ENCODE data around the gene KIF1C. TPM values are rescaled to one million over a fixed set of nuclear protein-coding genes. Genes with fewer than 3 reads are reported as not detected.
A peak's percentile ranks its signal among the peaks of the same experiment; 100 is the strongest.
"Not testable (repeated sequence)": the region's sequence is repeated elsewhere in the genome, so short reads cannot be mapped to it uniquely, and the experiment has no call there.

The KIF1C gene
- polyA plus RNA-seq, 1 donor from 2014 or later: 15.0 TPM

DNA sequence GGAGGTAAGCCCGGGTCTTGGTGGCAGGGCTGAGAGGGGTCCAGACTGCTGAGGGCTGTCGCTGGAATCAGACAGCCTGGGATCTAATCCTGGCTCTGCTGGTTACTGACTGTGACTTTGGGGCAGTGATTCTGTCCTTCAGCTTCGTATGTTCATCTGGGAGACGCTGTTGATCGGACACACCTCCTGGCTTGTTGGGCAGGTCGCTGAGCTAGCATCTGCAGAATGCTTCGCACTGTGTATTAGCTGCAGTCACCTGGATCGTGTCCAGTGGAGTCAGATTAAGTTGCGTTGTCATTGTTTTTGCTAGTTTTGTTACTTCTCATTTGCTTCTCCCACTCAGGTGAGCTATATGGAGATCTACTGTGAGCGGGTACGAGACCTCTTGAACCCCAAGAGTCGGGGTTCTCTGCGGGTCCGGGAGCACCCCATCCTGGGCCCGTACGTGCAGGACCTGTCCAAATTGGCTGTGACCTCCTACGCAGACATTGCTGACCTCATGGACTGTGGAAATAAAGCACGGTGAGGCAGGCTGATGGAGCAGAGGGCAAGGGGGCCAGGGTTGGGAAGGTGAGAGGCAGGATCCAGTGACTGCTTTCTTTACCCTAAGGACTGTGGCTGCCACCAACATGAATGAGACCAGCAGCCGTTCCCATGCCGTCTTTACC lies 4.5 kb downstream of the KIF1C start:
- Mint-ChIP-seq H3K36me3 (peaks cover 25% of the 10 kb centered on the region), H3K4me1 (peaks cover 8 to 12% (median 11%) of the 10 kb centered on the region in 3 donors), H3K27ac (no peak overlapping the region), H3K27me3 (no peaks in the 10 kb centered on the region), H3K9me3 (no peaks in the 10 kb centered on the region), H3K4me3 (peak overlapping the region in 3 of 4 donors; percentile 5 to 21 (median 16))

DNA sequence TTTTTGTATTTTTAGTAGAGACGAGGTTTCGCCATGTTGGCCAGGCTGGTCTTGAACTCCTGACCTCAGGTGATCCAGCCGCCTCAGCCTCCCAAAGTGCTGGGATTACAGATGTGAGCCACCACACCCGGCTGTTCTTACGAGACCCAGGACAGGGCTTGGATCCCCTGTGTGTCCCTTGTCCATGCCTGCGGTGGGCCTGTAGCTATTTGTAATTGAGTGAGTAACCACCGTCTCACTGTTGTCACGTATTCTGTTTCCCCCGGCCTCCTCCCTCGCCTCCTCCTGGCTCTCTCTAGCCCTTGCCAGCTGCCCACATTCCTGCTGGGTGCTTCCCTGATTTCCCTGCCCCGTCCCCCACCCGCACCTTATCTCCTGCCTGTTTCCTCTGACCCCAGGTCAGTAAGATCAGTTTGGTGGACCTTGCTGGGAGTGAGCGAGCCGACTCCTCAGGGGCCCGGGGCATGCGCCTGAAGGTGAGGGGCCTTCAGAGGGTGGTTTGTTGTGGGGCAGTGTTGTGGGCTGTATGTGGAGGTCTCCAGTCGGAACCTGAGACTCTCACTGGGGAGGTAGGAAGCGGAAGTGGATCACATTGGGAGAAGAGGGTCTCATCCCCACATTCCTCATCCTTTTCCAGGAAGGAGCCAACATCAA lies 5.6 kb downstream of the KIF1C start:
- H3K4me1 Mint-ChIP-seq: peaks cover 8 to 12% (median 11%) of the 10 kb centered on the region in 3 donors

DNA sequence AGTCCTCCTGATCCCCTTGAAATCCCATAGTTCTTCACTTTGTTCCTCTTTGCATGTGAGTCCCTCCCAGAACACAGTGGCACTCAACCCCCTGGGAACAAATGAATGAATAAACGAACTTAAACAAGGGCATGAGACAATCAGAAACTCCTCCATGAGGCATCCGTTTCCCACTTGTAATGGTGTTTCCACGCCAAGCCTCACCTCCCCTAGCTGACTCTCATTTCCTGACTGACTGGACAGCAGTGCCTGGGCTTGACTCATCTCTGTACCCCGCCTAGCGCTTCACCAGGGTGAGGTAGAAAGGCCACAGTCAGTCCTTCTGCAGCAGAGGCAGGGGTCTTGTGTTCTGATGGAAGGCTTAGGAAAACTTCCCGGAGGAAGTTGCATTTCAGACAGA lies 14.2 kb downstream of the KIF1C start:
- Mint-ChIP-seq H3K36me3 (peaks cover 21% of the 10 kb centered on the region), H3K4me1 (peaks cover 3 to 4% (median 3%) of the 10 kb centered on the region in 3 donors), H3K9me3 (no peaks in the 10 kb centered on the region), H3K4me3 (no peak overlapping the region), H3K27me3 (no peaks in the 10 kb centered on the region), H3K27ac (no peak overlapping the region)

More for the DNA sequence above, 5.6 kb downstream of the KIF1C start:
- peak overlapping the region in 1 of 4 donors; percentile 58 for H3K4me3 Mint-ChIP-seq
- H3K27me3 Mint-ChIP-seq: no peaks in the 10 kb centered on the region
- no peak overlapping the region for H3K27ac Mint-ChIP-seq
- H3K9me3 Mint-ChIP-seq: no peaks in the 10 kb centered on the region
- H3K36me3 Mint-ChIP-seq: peaks cover 33% of the 10 kb centered on the region

DNA sequence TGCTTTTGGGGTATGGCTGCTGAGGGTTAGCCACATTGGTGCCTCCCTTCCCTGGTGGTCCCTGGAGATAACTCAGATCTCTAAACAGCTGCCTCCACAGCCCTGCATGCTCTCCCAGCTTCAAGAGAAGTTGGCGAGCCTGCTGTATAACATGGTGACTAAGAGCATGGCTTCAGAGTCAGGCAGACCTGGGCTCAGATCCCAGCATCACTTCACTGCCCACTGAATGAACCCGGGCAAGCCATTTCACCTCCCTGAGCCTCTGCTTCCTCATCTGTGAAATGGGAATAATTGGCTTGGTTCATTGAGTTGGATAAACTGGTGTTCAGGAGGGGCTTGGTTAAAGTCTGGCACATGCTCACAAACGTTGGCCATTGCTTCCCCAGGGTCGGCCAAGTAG lies 16.6 kb downstream of the KIF1C start:
- Mint-ChIP-seq H3K36me3 (peaks cover 14% of the 10 kb centered on the region), H3K27me3 (no peaks in the 10 kb centered on the region), H3K4me3 (no peak overlapping the region), H3K27ac (no peak overlapping the region), H3K9me3 (no peaks in the 10 kb centered on the region), H3K4me1 (peaks cover 5 to 9% (median 5%) of the 10 kb centered on the region in 3 donors)

DNA sequence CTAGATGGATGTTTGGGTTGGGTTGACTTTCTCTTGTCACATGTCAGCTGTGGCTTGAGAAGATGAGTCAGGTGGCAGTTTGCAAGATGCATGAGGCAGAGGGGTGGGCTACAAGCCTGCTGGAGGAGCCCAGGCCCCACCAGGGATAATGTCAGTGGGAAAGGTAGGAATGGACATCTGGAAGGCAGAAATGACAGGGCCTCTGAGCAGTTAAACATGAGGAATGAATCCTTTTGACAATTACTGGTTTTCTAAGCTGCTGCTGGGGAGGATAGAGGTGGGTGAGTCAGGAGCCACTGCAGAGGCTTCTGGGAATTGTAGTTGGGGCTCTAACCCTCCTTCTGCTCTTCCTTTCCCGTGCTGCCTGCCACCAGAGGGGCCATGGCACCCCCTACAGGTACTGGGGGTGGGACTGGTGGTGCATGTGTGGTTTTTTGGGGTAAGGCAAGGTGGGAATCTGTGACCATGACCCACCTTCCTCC lies 21.8 kb downstream of the KIF1C start:
- Mint-ChIP-seq H3K4me3 (no peak overlapping the region), H3K27ac (peak overlapping the region in 2 of 3 donors; percentile 57 to 63), H3K9me3 (no peaks in the 10 kb centered on the region), H3K4me1 (peaks cover 5 to 10% (median 5%) of the 10 kb centered on the region in 3 donors), H3K27me3 (no peaks in the 10 kb centered on the region), H3K36me3 (peaks cover 9% of the 10 kb centered on the region)

DNA sequence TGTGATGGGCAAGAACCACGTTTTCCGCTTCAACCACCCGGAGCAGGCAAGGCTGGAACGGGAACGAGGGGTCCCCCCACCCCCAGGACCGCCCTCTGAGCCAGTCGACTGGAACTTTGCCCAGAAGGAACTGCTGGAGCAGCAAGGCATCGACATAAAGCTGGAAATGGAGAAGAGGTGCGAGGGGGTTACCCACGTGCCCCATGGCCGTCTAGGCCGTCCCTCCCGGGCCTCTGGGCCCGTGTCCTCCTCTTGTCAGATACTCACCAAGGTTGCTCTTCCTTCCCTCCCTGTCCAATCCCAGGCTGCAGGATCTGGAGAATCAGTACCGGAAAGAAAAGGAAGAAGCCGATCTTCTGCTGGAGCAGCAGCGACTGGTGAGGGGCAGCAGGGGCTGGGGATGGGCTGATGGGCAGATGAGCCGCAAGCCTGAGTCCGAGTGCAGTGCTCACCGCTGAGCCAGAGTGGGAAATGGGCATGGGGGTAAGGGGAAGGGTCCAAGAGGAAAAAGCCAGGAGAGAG lies 22.8 kb downstream of the KIF1C start:
- Mint-ChIP-seq H3K27ac (peak overlapping the region in 1 of 3 donors; percentile 57), H3K4me1 (peaks cover 5 to 10% (median 5%) of the 10 kb centered on the region in 3 donors), H3K36me3 (peaks cover 8% of the 10 kb centered on the region), H3K4me3 (no peak overlapping the region), H3K27me3 (no peaks in the 10 kb centered on the region), H3K9me3 (no peaks in the 10 kb centered on the region)

DNA sequence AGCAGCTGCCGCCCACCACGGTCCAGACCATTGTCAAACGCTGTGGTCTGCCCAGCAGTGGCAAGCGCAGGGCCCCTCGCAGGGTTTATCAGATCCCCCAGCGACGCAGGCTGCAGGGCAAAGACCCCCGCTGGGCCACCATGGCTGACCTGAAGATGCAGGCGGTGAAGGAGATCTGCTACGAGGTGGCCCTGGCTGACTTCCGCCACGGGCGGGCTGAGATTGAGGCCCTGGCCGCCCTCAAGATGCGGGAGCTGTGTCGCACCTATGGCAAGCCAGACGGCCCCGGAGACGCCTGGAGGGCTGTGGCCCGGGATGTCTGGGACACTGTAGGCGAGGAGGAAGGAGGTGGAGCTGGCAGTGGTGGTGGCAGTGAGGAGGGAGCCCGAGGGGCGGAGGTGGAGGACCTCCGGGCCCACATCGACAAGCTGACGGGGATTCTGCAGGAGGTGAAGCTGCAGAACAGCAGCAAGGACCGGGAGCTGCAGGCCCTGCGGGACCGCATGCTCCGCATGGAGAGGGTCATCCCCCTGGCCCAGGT lies 24.5 kb downstream of the KIF1C start:
- Mint-ChIP-seq H3K4me1 (peaks cover 0 to 6% (median 2%) of the 10 kb centered on the region in 3 donors), H3K9me3 (no peaks in the 10 kb centered on the region), H3K27ac (peak overlapping the region in 2 of 3 donors; percentile 18 to 31), H3K4me3 (no peak overlapping the region), H3K36me3 (peaks cover 4% of the 10 kb centered on the region), H3K27me3 (no peaks in the 10 kb centered on the region)

DNA sequence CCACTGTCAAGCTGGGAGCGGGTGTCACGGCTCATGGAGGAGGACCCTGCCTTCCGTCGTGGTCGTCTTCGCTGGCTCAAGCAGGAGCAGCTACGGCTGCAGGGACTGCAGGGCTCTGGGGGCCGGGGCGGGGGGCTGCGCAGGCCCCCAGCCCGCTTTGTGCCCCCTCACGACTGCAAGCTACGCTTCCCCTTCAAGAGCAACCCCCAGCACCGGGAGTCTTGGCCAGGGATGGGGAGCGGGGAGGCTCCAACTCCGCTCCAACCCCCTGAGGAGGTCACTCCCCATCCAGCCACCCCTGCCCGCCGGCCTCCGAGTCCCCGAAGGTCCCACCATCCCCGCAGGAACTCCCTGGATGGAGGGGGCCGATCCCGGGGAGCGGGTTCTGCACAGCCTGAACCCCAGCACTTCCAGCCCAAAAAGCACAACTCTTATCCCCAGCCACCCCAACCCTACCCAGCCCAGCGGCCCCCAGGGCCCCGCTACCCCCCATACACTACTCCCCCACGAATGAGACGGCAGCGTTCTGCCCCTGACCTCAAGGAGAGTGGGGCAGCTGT lies 25.9 kb downstream of the KIF1C start:
- Mint-ChIP-seq H3K9me3 (no peaks in the 10 kb centered on the region), H3K27me3 (no peaks in the 10 kb centered on the region), H3K4me3 (no peak overlapping the region), H3K36me3 (peaks cover 4% of the 10 kb centered on the region), H3K4me1 (peaks cover 0 to 6% (median 2%) of the 10 kb centered on the region in 3 donors), H3K27ac (no peak overlapping the region)

DNA sequence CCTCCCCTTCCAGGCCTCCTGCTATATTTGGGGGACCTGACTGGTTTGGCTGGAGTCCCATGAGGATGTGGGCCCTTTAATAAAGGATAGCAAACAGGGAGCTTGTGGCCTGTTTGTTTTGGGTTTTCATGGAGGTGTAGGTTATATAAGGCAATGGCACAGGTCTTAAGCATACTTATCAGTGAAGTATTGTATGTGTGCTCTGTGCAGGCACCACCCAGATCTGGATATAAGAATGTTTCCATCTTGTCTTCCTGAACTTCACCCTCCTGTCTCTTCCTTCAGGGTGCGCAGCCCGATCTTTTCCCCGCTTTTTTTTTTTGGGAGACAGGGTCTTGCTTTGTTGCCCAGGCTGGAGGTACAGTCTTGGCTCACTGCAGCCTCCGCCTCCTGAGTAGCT lies 26.9 kb downstream of the KIF1C start:
- H3K4me3 Mint-ChIP-seq: no peak overlapping the region
- no peaks in the 10 kb centered on the region for H3K9me3 Mint-ChIP-seq
- H3K36me3 Mint-ChIP-seq: peaks cover 2% of the 10 kb centered on the region
- H3K27ac Mint-ChIP-seq: peak overlapping the region in 1 of 3 donors; percentile 4
- H3K4me1 Mint-ChIP-seq: peaks cover 0 to 2% (median 0%) of the 10 kb centered on the region in 3 donors
- no peaks in the 10 kb centered on the region for H3K27me3 Mint-ChIP-seq

DNA sequence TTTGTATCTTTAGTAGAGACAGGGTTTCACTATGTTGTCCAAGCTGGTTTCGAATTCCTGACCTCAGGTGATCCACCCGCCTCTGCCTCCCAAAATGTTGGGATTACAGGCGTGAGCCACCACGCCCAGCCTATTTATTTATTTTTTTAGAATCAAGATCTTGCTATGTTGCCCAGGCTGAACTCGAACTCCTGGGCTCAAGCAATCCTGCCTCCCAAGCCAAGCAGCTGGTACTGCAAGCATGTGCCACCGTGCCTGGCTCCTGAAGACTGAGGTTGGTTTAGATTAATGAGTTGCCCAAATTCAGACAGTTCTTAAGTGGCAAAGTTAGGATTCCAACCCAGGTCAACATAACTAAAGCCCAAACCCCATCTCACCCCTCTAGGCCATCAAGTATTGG lies 29.5 kb downstream of the KIF1C start:
- Mint-ChIP-seq H3K4me1 (peaks cover 6 to 15% (median 13%) of the 10 kb centered on the region in 3 donors), H3K27me3 (no peaks in the 10 kb centered on the region)

DNA sequence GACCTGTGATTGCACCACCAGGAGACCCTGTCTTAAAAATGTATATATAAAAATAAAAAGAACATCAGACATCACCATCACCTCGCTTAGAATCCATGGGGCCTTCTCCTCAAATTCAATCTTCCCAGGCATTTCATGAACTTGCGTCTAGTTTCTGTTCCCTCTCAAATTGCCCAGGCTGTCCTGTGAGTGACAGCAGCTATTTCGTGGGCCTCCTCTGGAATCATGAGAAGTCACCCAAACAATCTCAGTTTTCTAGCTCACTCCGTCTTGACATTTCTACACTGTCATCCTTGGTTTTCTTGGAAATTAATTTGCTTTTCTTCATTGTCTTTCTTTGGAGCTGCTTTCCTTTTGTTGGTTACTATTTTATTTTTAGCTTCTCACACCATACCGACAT lies 30.2 kb downstream of the KIF1C start:
- Mint-ChIP-seq H3K4me1 (peaks cover 6 to 15% (median 13%) of the 10 kb centered on the region in 3 donors), H3K4me3 (no peak overlapping the region), H3K9me3 (no peaks in the 10 kb centered on the region), H3K27ac (no peak overlapping the region), H3K27me3 (no peaks in the 10 kb centered on the region), H3K36me3 (no peaks in the 10 kb centered on the region)

More for the DNA sequence above, 29.5 kb downstream of the KIF1C start:
- no peak overlapping the region for H3K27ac Mint-ChIP-seq
- no peaks in the 10 kb centered on the region for H3K36me3 Mint-ChIP-seq
- H3K4me3 Mint-ChIP-seq: no peak overlapping the region
- no peaks in the 10 kb centered on the region for H3K9me3 Mint-ChIP-seq

DNA sequence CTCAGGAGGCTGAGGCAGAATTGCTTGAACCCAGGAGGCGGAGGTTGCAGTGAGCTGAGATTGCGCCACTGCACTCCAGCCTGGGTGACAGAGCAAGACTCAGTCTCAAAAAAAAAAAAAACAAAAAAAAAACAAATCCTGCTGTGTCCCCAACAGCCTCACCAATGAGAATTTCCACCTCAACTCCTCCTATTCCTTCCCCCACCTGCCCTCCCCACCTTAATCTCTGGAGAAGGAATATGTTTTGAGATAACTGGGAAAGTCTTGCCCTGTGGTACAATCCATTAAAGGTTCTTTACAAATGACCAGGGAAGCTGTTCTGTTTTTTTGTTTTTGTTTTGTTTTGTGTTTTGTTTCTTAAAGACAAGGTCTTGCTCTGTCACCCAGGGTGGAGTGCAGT lies 32.4 kb downstream of the KIF1C start:
- Mint-ChIP-seq H3K4me3 (peak overlapping the region in 2 of 4 donors; percentile 15 to 86), H3K4me1 (peaks cover 6 to 15% (median 14%) of the 10 kb centered on the region in 3 donors), H3K27ac (peak overlapping the region; percentile 16 to 69 (median 39))

DNA sequence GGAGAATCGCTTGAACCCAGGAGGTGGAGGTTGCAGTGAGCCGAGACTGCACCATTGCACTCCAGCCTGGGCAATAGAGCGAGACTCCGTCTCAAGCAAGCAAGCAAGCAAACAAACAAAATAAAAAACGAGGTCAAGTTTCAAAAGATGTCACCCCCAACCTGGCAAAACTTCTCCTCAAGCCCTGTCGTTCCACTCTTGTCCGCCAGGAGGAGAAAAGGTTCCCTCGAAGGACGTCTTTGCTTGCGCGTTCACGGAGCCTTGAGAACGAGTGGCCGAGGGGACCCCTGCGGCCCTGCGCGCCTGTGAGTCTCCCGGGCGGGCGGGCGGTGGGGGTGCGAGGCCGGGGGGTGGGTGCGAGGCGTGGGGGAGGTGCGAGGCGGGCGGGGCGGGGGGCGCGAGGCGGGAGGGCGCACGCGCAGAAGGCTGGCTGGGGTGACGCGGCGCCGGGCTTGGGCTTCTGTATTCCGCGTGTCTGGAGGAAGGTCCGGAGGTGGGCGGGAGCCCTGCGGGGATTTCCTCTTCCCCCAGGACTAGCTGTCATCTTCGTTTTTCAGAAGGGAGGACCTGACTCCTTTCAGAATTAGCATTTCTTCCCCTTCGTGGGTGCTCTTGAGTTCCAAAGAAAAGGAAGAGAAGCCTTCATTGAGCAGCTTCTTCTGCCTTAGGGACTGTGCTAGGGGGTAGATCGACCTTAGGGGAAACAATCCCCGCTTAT lies 33.8 kb downstream of the KIF1C start:
- peaks cover 3% of the 10 kb centered on the region for H3K27me3 Mint-ChIP-seq
- H3K36me3 Mint-ChIP-seq: no peaks in the 10 kb centered on the region
- H3K9me3 Mint-ChIP-seq: no peaks in the 10 kb centered on the region
- H3K4me1 Mint-ChIP-seq: peaks cover 6 to 15% (median 12%) of the 10 kb centered on the region in 3 donors
- H3K4me3 Mint-ChIP-seq: peak overlapping the region; percentile 81 to 96 (median 90)
- H3K27ac Mint-ChIP-seq: peak overlapping the region in 2 of 3 donors; percentile 87 to 91

More for the DNA sequence above, 32.4 kb downstream of the KIF1C start:
- not testable (repeated sequence) for H3K9me3 Mint-ChIP-seq, H3K27me3 Mint-ChIP-seq, H3K36me3 Mint-ChIP-seq

DNA sequence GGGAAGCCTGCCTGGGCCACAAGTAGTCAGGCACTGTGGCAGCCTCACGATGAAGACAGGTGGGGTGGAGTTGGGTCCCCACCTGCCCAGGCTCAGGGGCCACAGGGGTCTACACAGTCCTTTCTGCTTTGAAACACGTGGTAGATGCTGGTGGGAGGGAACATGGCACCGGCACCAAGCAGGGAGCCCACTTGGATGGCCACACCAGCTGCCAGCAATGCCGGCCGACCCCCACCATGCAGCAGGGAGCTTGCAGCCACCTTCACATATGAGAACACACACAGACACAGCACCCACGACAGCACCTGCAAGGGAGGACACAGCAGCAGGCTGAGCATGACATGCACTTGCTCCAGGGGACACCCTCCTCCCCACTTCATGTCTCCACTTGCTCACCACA lies 35.1 kb downstream of the KIF1C start:
- Mint-ChIP-seq H3K36me3 (no peaks in the 10 kb centered on the region), H3K27me3 (peaks cover 3% of the 10 kb centered on the region), H3K27ac (no peak overlapping the region), H3K4me3 (peak overlapping the region in 1 of 4 donors; percentile 57), H3K9me3 (no peaks in the 10 kb centered on the region), H3K4me1 (peaks cover 6 to 15% (median 12%) of the 10 kb centered on the region in 3 donors)
